HepG2 (cell line): ENCODE measurements around the gene C10orf90. TPM values are rescaled to one million over a fixed set of nuclear protein-coding genes. Genes with fewer than 3 reads are reported as not detected.

Source experiments
- ATAC-seq: fragments of 200-7000 bp; cut with Tn5 transposase; 3 replicates; pipeline ENCODE4 v1.9.1; 2020; ENCODE audit warnings: mild to moderate bottlenecking, moderate library complexity
- BruUV-seq: library from RNA; stranded (reverse); fragments of 400-500 nt; replicated peaks from 2 replicates; lab custom pipeline; 2021; lab: Mats Ljungman, UMichigan
- CTCF ChIA-PET: fragments of 300-600 bp; formaldehyde crosslinking; extraction: SDS; loops from one replicate; lab custom pipeline; 2021; ENCODE audit warnings: low total read pairs, inconsistent platforms, low intra/inter-chr PET ratio; lab: Yijun Ruan, JAX
- POLR2A ChIA-PET: fragments of 350-600 bp; sonication (Branson Sonifier 250); formaldehyde crosslinking; loops from one replicate; lab custom pipeline; 2020; ENCODE audit warnings: antibody characterized with exemption, inconsistent platforms; lab: Yijun Ruan, JAX
- DNase-seq: peaks from one replicate; pipeline ENCODE4 v3.0.0-alpha.2; 2015; ENCODE audit warnings: low spot score
- FAIRE-seq: peaks from 3 replicates; lab custom pipeline; 2011; peaks lifted over from hg19 to GRCh38; lab: Jason Lieb, UNC
- H2AFZ ChIP-seq: one replicate; pipeline ENCODE4 v1.6.1; 2011; ENCODE audit warnings: low read length, inconsistent platforms
- H3K27ac ChIP-seq: fragments of 300-600 bp; 3 replicates; pipeline ENCODE4 v1.8.0; 2011; ENCODE audit warnings: mixed run types, mild to moderate bottlenecking, mixed read lengths, low read length, inconsistent platforms; ENCODE audit not compliant: insufficient read depth; ENCODE audit errors: extremely low read length
- H3K27me3 ChIP-seq, 2 experiments: fragments of 200-600 bp in 1 of 2; 2 replicates in 1 of 2; 3 replicates in 1 of 2; pipeline versions ENCODE4 v1.6.0 to v1.8.0; 2011; ENCODE audit warnings: low read length in 2 of 2, mild to moderate bottlenecking in 2 of 2, moderate library complexity in 2 of 2, inconsistent platforms in 1 of 2; ENCODE audit not compliant: insufficient read depth in 2 of 2, control insufficient read depth in 1 of 2
- H3K36me3 ChIP-seq, 2 experiments: fragments of 200-600 bp in 1 of 2; replicated peaks in 1 of 2; 2 replicates in 1 of 2; 3 replicates in 1 of 2; pipeline versions ENCODE4 v1.5.1 to v1.8.0; 2011; ENCODE audit warnings: low read length in 2 of 2, inconsistent platforms in 1 of 2; ENCODE audit not compliant: insufficient read depth in 2 of 2, control insufficient read depth in 1 of 2
- H3K4me1 ChIP-seq: 2 replicates; pipeline ENCODE4 v1.5.1; 2012; ENCODE audit warnings: low read length, inconsistent platforms; ENCODE audit not compliant: insufficient read depth
- H3K4me2 ChIP-seq: 2 replicates; pipeline ENCODE4 v1.6.0; 2011; ENCODE audit warnings: low read depth, low read length, inconsistent platforms
- H3K4me3 ChIP-seq, 3 experiments: fragments of 200-600 bp in 1 of 3; sonication (generic), shearing (Covaris generic) in 1 of 3; replicated peaks in 1 of 3; 2 replicates each; pipeline ENCODE4 v1.5.1; 2011 to 2016; ENCODE audit warnings: low read length in 3 of 3, inconsistent platforms in 2 of 3, low read depth in 2 of 3, mild to moderate bottlenecking in 2 of 3, control low read depth in 1 of 3, mixed read lengths in 1 of 3; ENCODE audit not compliant: insufficient read depth in 1 of 3
- H3K79me2 ChIP-seq: one replicate; pipeline ENCODE4 v1.6.1; 2011; ENCODE audit warnings: low read length, inconsistent platforms; ENCODE audit not compliant: insufficient read depth
- H3K9ac ChIP-seq: 2 replicates; pipeline ENCODE4 v1.6.0; 2011; ENCODE audit warnings: mild to moderate bottlenecking, low read depth, low read length, inconsistent platforms; ENCODE audit not compliant: insufficient read depth
- H3K9me3 ChIP-seq: 2 replicates; pipeline ENCODE4 v1.5.1; 2012; ENCODE audit warnings: mild to moderate bottlenecking, low read length
- H4K20me1 ChIP-seq: 2 replicates; pipeline ENCODE4 v1.6.0; 2011; ENCODE audit warnings: inconsistent platforms, mild to moderate bottlenecking, low read length, moderate library complexity; ENCODE audit not compliant: insufficient read depth
- ERF ChIP-seq: IDR thresholded peaks from 2 replicates; pipeline ENCODE4 v1.6.1; 2018; ENCODE audit warnings: missing biosample characterization, missing genetic modification reagents
- HNRNPLL ChIP-seq: fragments of 200-400 bp; formaldehyde crosslinking; IDR thresholded peaks from 2 replicates; pipeline ENCODE4 v1.6.1; 2017; ENCODE audit warnings: mild to moderate bottlenecking, low read depth, low read length; ENCODE audit not compliant: poor library complexity, severe bottlenecking
- IRF2 ChIP-seq: IDR thresholded peaks from 2 replicates; pipeline ENCODE4 v1.6.1; 2018; ENCODE audit warnings: missing genetic modification reagents, missing compliant biosample characterization
- MTA3 ChIP-seq: sonication (generic); formaldehyde crosslinking; IDR thresholded peaks from 2 replicates; pipeline ENCODE4 v1.4.0; 2020; ENCODE audit warnings: missing genetic modification reagents
- NONO ChIP-seq, 2 experiments: fragments of 450-650 bp in 1 of 2; sonication (generic) in 1 of 2; formaldehyde crosslinking in 1 of 2; IDR thresholded peaks in 1 of 2; conservative IDR thresholded peaks in 1 of 2; 2 replicates each; pipeline versions ENCODE4 v1.6.1 to v1.8.0; 2017 to 2022; ENCODE audit warnings: mild to moderate bottlenecking in 1 of 2, missing genetic modification reagents in 1 of 2, moderate library complexity in 1 of 2
- RERE ChIP-seq: IDR thresholded peaks from 2 replicates; pipeline ENCODE4 v1.6.1; 2016; ENCODE audit warnings: low read depth, missing genetic modification reagents, missing compliant biosample characterization
- ZFP90 ChIP-seq: sonication (generic); formaldehyde crosslinking; IDR thresholded peaks from 2 replicates; pipeline ENCODE4 v1.8.0; 2022; ENCODE audit warnings: missing genetic modification reagents, mild to moderate bottlenecking, inconsistent platforms, borderline replicate concordance
- WGBS: methylation state at CpG from one replicate; pipeline ENCODE4 v1.1.6; 2017; ENCODE audit warnings: low lambda C conversion rate; 5-methylcytosine and 5-hydroxymethylcytosine counted together
- in situ Hi-C: cut with HindIII; loops from 2 replicates; pipeline ENCODE4 v1.10.0; 2017; ENCODE audit warnings: low pct_unique_long_range_greater_than_20kb; ENCODE audit not compliant: extremely low pct_ligation_motif_present
- intact Hi-C: fragments of 100-400 bp; cut with micrococcal nuclease; formaldehyde crosslinking; loops from one replicate; pipeline ENCODE4 v1.10.0; 2022; ENCODE audit not compliant: unreplicated experiment
- polyA plus RNA-seq, 8 experiments: library from polyadenylated mRNA; depleted of rRNA in 3 of 8; stranded (reverse) in 7 of 8; unstranded in 1 of 8; fragments of >200 nt; fragmentation: Illumina TruSeq in 4 of 8; extraction: Trizol in 4 of 8; gene quantifications; 2 replicates each; pipeline versions ENCODE4 v1.2.1 to v1.2.3, GENCODE V29; 2011 to 2016; ENCODE audit warnings: low read depth in 4 of 8, missing spikeins in 1 of 8, mixed read lengths in 1 of 8; ENCODE audit not compliant: insufficient read depth in 1 of 8
- total RNA-seq, 5 experiments: library from RNA; depleted of rRNA; stranded (reverse); fragments of >200 nt; fragmentation: Illumina TruSeq; extraction: Trizol; gene quantifications; 2 replicates each; pipeline ENCODE4 v1.2.3, GENCODE V29; 2016; ENCODE audit warnings: low read depth in 1 of 5

C10orf90 gene
- total and polyA plus RNA-seq, 2 of the 13 experiments (the other 11 are each of a cell fraction or from before 2014, with no cell fraction given), result not detected

- H2AFZ ChIP-seq, result no peak overlapping the region
- H3K9ac ChIP-seq, result no peak overlapping the region
- H3K4me1 ChIP-seq, result no peaks in the 10 kb centered on the region
- H3K4me3 ChIP-seq, result no peak overlapping the region
- ChIA-PET POLR2A (no interaction called here), CTCF (no interaction called here)
- no peak for ATAC-seq
- peaks cover 2 to 16% of the 10 kb centered on the region in 2 experiments; a peak in 1 of 5 replicates for H3K27me3 ChIP-seq
- FAIRE-seq, result no peak
- no peaks in the 10 kb centered on the region for H3K36me3 ChIP-seq
- intact Hi-C loops, result no loop called here
- no TSS peak for BruUV-seq
- in situ Hi-C loops, result no loop called here
- H3K27ac ChIP-seq, result no peak overlapping the region
- no peaks in the 10 kb centered on the region for H4K20me1 ChIP-seq
- no peak for TF ChIP-seq ERF
- H3K4me2 ChIP-seq, result no peak overlapping the region
- DNase-seq, result no peak
- H3K79me2 ChIP-seq, result no peaks in the 10 kb centered on the region
- H3K9me3 ChIP-seq, result no peaks in the 10 kb centered on the region
- 10% methylated on average over 7 of the region's 7 CpGs for WGBS
Measured at GRCh38 chr10:126704649-126705048, 34.2 kb upstream of the C10orf90 start.

- POLR2A ChIA-PET, result no interaction called here
- FAIRE-seq, result no peak
- intact Hi-C loops, result no loop called here
Measured at GRCh38 chr10:126702181-126702580, 31.7 kb upstream of the C10orf90 start.

More at GRCh38 chr10:126702181-126702580, 31.7 kb upstream of the C10orf90 start:
- H3K27ac ChIP-seq, result no peak overlapping the region
- DNase-seq (no peak), ATAC-seq (no peak)
- no peak overlapping the region for H3K4me2 ChIP-seq
- no peak for TF ChIP-seq NONO (IDR thresholded peaks at IDR 0.05)
- TF ChIP-seq NONO (CRISPR knock-in tag; conservative IDR thresholded peaks at IDR 0.05), result no peak
- no peak for TF ChIP-seq RERE (CRISPR knock-in tag)
- TF ChIP-seq ZFP90, result no peak
- no peak for TF ChIP-seq HNRNPLL
- TF ChIP-seq MTA3 (CRISPR knock-in tag), result no peak
- TF ChIP-seq IRF2 (CRISPR knock-in tag), result no peak
- H3K36me3 ChIP-seq, result no peaks in the 10 kb centered on the region
- no peaks in the 10 kb centered on the region for H4K20me1 ChIP-seq
- no peak overlapping the region for H3K4me3 ChIP-seq
- CTCF ChIA-PET, result no interaction called here
- no peak overlapping the region for H3K9ac ChIP-seq
- H3K27me3 ChIP-seq, result peaks cover 2 to 9% of the 10 kb centered on the region in 2 experiments; a peak in 1 of 5 replicates
- H3K79me2 ChIP-seq, result no peaks in the 10 kb centered on the region
- H3K9me3 ChIP-seq, result no peaks in the 10 kb centered on the region
- in situ Hi-C loops, result no loop called here
- H2AFZ ChIP-seq, result no peak overlapping the region
- WGBS, result 4% methylated on average over 3 of the region's 3 CpGs
- no TSS peak for BruUV-seq
- no peaks in the 10 kb centered on the region for H3K4me1 ChIP-seq
